CD4-positive, alpha-beta T cell (primary cell): ENCODE measurements around the gene SLC35E2B. TPM values are rescaled to one million over a fixed set of nuclear protein-coding genes. Genes with fewer than 3 reads are reported as not detected.
"Not testable (repeated sequence)": the region's sequence is repeated elsewhere in the genome, so short reads cannot be mapped to it uniquely, and the experiment has no call there.

Source experiments
- ATAC-seq: fragments of 200-7000 bp; cut with Tn5 transposase; one replicate; pipeline ENCODE4 v1.10.0; 2022; ENCODE audit warnings: mild to moderate bottlenecking; ENCODE audit not compliant: poor library complexity
- CTCF ChIA-PET: fragments of 350-600 bp; sonication (Branson Sonifier 250); formaldehyde crosslinking; loops from one replicate; lab custom pipeline; 2021; ENCODE audit warnings: antibody characterized with exemption, inconsistent platforms; lab: Charles Lee
- POLR2A ChIA-PET: fragments of 350-600 bp; sonication (Branson Sonifier 250); formaldehyde crosslinking; loops from one replicate; lab custom pipeline; 2021; ENCODE audit warnings: antibody characterized with exemption, inconsistent platforms; lab: Charles Lee
- DNase-seq, 14 experiments: peaks; one replicate each; pipeline ENCODE4 v3.0.0-alpha.2; 2013 to 2020; ENCODE audit warnings: mixed read lengths in 2 of 14
- H3K27ac ChIP-seq, 2 donors: one replicate each; pipeline versions ENCODE4 v1.5.1 to v1.7.0; 2013; ENCODE audit warnings: low read length in 2 of 2, low read depth in 1 of 2, mild to moderate bottlenecking in 1 of 2
- H3K27me3 ChIP-seq, 2 experiments: 1 replicate in 1 of 2; 2 replicates in 1 of 2; pipeline versions ENCODE4 v1.6.1 to v1.7.0; 2013; ENCODE audit warnings: low read length in 2 of 2, control low read depth in 1 of 2, mild to moderate bottlenecking in 1 of 2, moderate library complexity in 1 of 2; ENCODE audit not compliant: insufficient read depth in 2 of 2, control insufficient read depth in 1 of 2
- H3K36me3 ChIP-seq: one replicate; pipeline ENCODE4 v1.6.1; 2013; ENCODE audit warnings: low read length, control low read depth; ENCODE audit not compliant: insufficient read depth
- H3K4me1 ChIP-seq: one replicate; pipeline ENCODE4 v1.6.1; 2013; ENCODE audit warnings: low read length, control low read depth; ENCODE audit not compliant: insufficient read depth
- H3K4me3 ChIP-seq: one replicate; pipeline ENCODE4 v1.5.1; 2013; ENCODE audit warnings: mild to moderate bottlenecking, low read length, moderate library complexity
- H3K9me3 ChIP-seq, 2 experiments: 1 replicate in 1 of 2; 2 replicates in 1 of 2; pipeline versions ENCODE4 v1.6.1 to v1.7.0; 2013; ENCODE audit warnings: low read length in 2 of 2, mild to moderate bottlenecking in 2 of 2, control low read depth in 1 of 2, moderate library complexity in 1 of 2; ENCODE audit not compliant: control insufficient read depth in 1 of 2, insufficient read depth in 1 of 2
- H3K27ac Mint-ChIP-seq: one replicate; pipeline ENCODE4 v1.8.0; 2020; ENCODE audit warnings: mixed read lengths
- H3K27me3 Mint-ChIP-seq: one replicate; pipeline ENCODE4 v1.8.0; 2021; ENCODE audit warnings: mixed read lengths
- H3K36me3 Mint-ChIP-seq: one replicate; pipeline ENCODE4 v1.8.0; 2021; ENCODE audit warnings: low read depth, mixed read lengths
- H3K4me1 Mint-ChIP-seq: one replicate; pipeline ENCODE4 v1.8.0; 2021; ENCODE audit warnings: low read depth, mixed read lengths
- H3K4me3 Mint-ChIP-seq: one replicate; pipeline ENCODE4 v1.8.0; 2020; ENCODE audit warnings: mild to moderate bottlenecking, mixed read lengths
- H3K9me3 Mint-ChIP-seq: one replicate; pipeline ENCODE4 v1.8.0; 2020; ENCODE audit warnings: mixed read lengths
- CTCF ChIP-seq: fragments of 200-600 bp; IDR thresholded peaks from one replicate; pipeline ENCODE4 v1.8.0; 2022; ENCODE audit warnings: antibody characterized with exemption, mild to moderate bottlenecking
- intact Hi-C, 2 experiments: fragments of 100-400 bp; cut with DNase I in 1 of 2; cut with micrococcal nuclease in 1 of 2; formaldehyde crosslinking; loops; one replicate each; pipeline versions ENCODE4 v1.15.1 to v1.9.0; 2023 to 2025; cut with DNase I, micrococcal nuclease
- total RNA-seq, 174 experiments: library from RNA in 2 of 174; stranded (reverse) in 2 of 174; gene quantifications; one replicate each; pipeline ENCODE4 v1.2.3 and lab custom pipeline; 2021 to 2026

SLC35E2B gene
- total RNA-seq, 2 experiments from 2014 or later, result 43.9 to 45.3 TPM

GRCh38 chr1:1727131-1727651 is 34.6 kb upstream of the SLC35E2B start:
- POLR2A ChIA-PET, DNase-seq, H3K9me3 ChIP-seq, H3K4me3 Mint-ChIP-seq, H3K4me3 ChIP-seq, H3K27me3 ChIP-seq, H3K27me3 Mint-ChIP-seq, intact Hi-C loops, ATAC-seq, H3K9me3 Mint-ChIP-seq, H3K27ac ChIP-seq, H3K27ac Mint-ChIP-seq, CTCF ChIA-PET: not testable (repeated sequence)
- Histone ChIP-seq H3K36me3 (peaks cover 17% of the 10 kb centered on the region), H3K4me1 (peaks cover 32% of the 10 kb centered on the region)
- H3K4me1 Mint-ChIP-seq, result peaks cover 16% of the 10 kb centered on the region
- peaks cover 19% of the 10 kb centered on the region for H3K36me3 Mint-ChIP-seq

GRCh38 chr1:1726088-1726487 is 33.5 kb upstream of the SLC35E2B start:
- DNase-seq, intact Hi-C loops, H3K9me3 Mint-ChIP-seq, H3K27me3 Mint-ChIP-seq, CTCF ChIA-PET, H3K9me3 ChIP-seq, ATAC-seq, H3K27me3 ChIP-seq, H3K27ac ChIP-seq, H3K4me3 ChIP-seq: not testable (repeated sequence)
- Histone ChIP-seq H3K4me1 (peaks cover 34% of the 10 kb centered on the region), H3K36me3 (peaks cover 13% of the 10 kb centered on the region)
- H3K4me1 Mint-ChIP-seq, result peaks cover 20% of the 10 kb centered on the region
- peaks cover 21% of the 10 kb centered on the region for H3K36me3 Mint-ChIP-seq
- POLR2A ChIA-PET, result interaction anchor here (0.8 kb wide), 1 partner anchor 67 kb away, joined by 3 read pairs; no protein-coding TSS in a partner anchor
- peak overlapping the region; percentile 30 for H3K4me3 Mint-ChIP-seq
- H3K27ac Mint-ChIP-seq, result peak overlapping the region; percentile 47

- H3K36me3 Mint-ChIP-seq, result peaks cover 32% of the 10 kb centered on the region
- H3K4me3 ChIP-seq, result peak within 1 kb of the TSS; percentile 71
- H3K27ac Mint-ChIP-seq, result peak within 1 kb of the TSS; percentile 96
- intact Hi-C loops, result loop anchor here in 1 of 2 experiments (5.0 kb wide), 1 partner anchor 152 kb away; the partner anchor contains the start of gene SSU72
- ChIA-PET POLR2A (interaction anchor here (1.0 to 1.3 kb wide), 5 partner anchors 56 to 325 kb away, joined by 3 to 8 read pairs (median 5); partner anchors contain the start of genes CCNL2 and MIB2), CTCF (interaction anchor here (0.6 to 1.0 kb wide), 2 partner anchors 9 to 185 kb away, joined by 3 to 4 read pairs; no protein-coding TSS in a partner anchor)
- not testable (repeated sequence) for H3K27me3 ChIP-seq, H3K27me3 Mint-ChIP-seq, H3K9me3 Mint-ChIP-seq, H3K9me3 ChIP-seq
- H3K4me3 Mint-ChIP-seq, result peak within 1 kb of the TSS; percentile 92
- peak within 1 kb of the TSS; percentile 75 to 93 for H3K27ac ChIP-seq
- peaks cover 24% of the 10 kb centered on the region for H3K4me1 ChIP-seq
- peaks cover 22% of the 10 kb centered on the region for H3K4me1 Mint-ChIP-seq
- ATAC-seq, result peak; percentile 93
- peaks cover 22% of the 10 kb centered on the region for H3K36me3 ChIP-seq
- DNase-seq, result peak; percentile 81 to 100 (median 97)
Observed at GRCh38 chr1:1724035-1724864, 31.7 kb upstream of the SLC35E2B start, which contains the start of gene CDK11A. Gene CDK11A (minus strand): TSS chr1:1724357. CDS start chr1:1722818, 1,539 bp downstream.

GRCh38 chr1:1721201-1721600 is 28.6 kb upstream of the SLC35E2B start:
- peaks cover 38% of the 10 kb centered on the region for H3K36me3 ChIP-seq
- no peaks in the 10 kb centered on the region for H3K27me3 Mint-ChIP-seq
- H3K9me3 Mint-ChIP-seq, result no peaks in the 10 kb centered on the region
- H3K4me1 Mint-ChIP-seq, result peaks cover 13% of the 10 kb centered on the region
- no peak for ATAC-seq
- no peak overlapping the region for H3K27ac Mint-ChIP-seq
- intact Hi-C loops, result loop anchor here in 1 of 2 experiments (5.0 kb wide), 1 partner anchor 149 kb away; the partner anchor contains the start of gene SSU72
- DNase-seq, result no peak
- H3K27me3 ChIP-seq, result no peaks in the 10 kb centered on the region
- peak overlapping the region; percentile 62 for H3K4me3 Mint-ChIP-seq
- peaks cover 6% of the 10 kb centered on the region for H3K4me1 ChIP-seq
- no peak for TF ChIP-seq CTCF
- H3K9me3 ChIP-seq, result no peaks in the 10 kb centered on the region
- peaks cover 53% of the 10 kb centered on the region for H3K36me3 Mint-ChIP-seq
- H3K27ac ChIP-seq, result no peak overlapping the region
- ChIA-PET POLR2A (interaction anchor here (0.6 kb wide), 1 partner anchor 63 kb away, joined by 3 read pairs; no protein-coding TSS in a partner anchor), CTCF (no interaction called here)
- no peak overlapping the region for H3K4me3 ChIP-seq

GRCh38 chr1:1715109-1715883 is 22.7 kb upstream of the SLC35E2B start:
- intact Hi-C loops, CTCF ChIA-PET, DNase-seq, H3K27ac ChIP-seq, H3K9me3 ChIP-seq, H3K27me3 ChIP-seq, H3K4me1 ChIP-seq, H3K9me3 Mint-ChIP-seq, H3K27me3 Mint-ChIP-seq, POLR2A ChIA-PET, H3K4me1 Mint-ChIP-seq, H3K4me3 ChIP-seq, ATAC-seq, H3K4me3 Mint-ChIP-seq, H3K27ac Mint-ChIP-seq: not testable (repeated sequence)
- H3K36me3 ChIP-seq, result peaks cover 37% of the 10 kb centered on the region
- H3K36me3 Mint-ChIP-seq, result peaks cover 66% of the 10 kb centered on the region
